CD4-positive, alpha-beta T cell treated with Interleukin-1 beta for 1 hour (primary cell): Measurements from ENCODE around the gene TAF4.
"Not testable (repeated sequence)": the region's sequence is repeated elsewhere in the genome, so short reads cannot be mapped to it uniquely, and the experiment has no call there.

Experiments used
- DNase-seq, 2 donors: peaks; one replicate each; pipeline ENCODE4 v3.0.0-alpha.2; 2020 to 2022

TAF4 gene

DNA sequence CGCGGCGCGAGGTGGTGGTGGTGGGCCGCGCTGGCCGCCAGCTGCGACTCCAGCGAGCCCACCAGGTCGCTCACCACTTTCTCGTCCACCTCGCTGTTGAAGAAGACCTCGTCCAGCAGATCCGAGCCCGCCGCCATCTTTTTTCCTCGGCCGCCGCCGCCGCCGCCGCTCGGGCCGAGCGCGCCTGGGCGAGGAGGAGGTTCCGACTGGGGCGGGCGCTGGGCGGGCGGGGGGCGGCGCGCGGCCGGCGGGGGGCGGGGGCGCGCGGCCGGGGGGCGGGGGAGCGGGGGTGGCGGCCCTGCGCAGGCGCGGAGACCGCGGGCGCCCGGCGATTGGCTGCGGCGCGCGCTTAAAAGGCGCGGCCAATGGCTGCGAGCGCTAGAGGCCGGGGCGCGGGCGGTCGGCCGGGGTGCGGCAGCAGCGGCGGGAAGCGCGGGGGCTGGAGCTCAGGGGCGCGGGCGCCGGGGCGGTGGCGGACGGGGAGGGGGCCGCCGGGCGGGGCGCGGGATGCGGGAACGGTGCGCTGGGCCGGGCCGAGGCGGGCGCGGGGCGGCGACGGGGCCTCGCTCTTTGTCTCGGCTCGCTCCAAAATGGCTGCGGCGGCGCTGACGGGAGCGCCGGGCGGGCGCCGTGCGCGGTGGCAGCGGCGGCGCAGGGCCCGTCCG lies at the start of gene TAF4:
Gene TAF4, minus strand, starts transcription at position 208 of the 665 bp plus-strand sequence. Its CDS starts 71 bp downstream, at position 137.
- DNase-seq, result peak; percentile 84 to 87

DNA sequence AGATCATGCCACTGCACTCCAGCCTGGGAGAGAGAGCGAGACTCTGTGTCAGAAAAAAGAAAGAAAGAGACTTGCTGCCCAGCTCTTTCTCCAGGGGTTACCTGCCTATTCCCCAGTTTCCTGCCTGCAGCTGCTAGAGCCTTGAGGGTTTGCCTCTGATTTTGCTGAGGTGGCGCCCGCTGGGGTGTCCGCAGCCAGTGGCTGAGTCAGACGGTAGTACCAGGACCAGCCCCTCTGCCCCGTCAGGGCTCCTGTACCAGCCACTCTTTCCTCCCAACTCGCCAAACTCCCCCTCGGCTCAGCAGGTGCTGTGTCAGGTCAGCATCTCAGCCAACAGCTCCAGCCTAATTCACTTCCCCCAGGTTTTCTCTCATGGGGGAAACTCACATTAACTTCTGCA lies 49.2 kb upstream of the TAF4 start:
- no peak for DNase-seq

DNA sequence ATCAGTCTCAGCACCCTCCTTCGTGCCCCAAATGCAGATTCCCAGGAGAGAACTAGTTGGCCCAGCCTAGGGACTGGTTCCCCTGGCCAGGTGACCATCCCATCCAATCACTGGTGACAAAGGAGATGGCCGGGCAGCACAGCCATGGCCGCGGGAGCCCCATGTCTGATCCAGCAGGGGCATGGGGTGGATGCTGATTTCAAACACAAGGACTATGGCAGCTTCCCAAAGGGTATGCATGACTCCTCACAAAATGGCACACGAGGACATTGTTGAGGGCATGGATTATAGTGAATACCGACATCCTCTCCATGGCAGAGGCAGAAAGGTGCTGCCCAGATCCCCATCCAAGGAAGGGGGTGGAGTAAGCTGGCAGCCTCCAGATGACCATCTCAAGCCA lies 46.7 kb upstream of the TAF4 start:
- DNase-seq, result no peak

- DNase-seq, result no peak
Measured at GRCh38 chr20:62111148-62111547, 45.5 kb upstream of the TAF4 start.

DNA sequence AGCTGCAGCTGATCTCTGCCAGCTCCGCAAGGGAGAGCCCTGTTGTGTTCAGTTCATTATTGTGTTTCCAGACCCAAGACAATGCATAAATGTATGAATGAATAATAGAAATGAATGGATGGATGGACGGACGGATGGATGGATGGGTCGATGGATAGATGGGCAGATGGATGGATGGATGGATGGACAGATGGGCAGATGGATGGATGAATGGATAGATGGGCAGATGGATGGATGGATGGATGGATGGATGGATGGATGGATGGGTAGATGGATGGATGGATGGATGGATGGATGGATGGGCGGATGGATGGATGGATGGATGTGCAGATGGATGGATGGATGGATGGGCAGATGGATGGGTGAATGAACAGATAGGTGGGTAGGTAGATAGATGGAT lies 39.9 kb upstream of the TAF4 start:
- DNase-seq, result no peak

DNA sequence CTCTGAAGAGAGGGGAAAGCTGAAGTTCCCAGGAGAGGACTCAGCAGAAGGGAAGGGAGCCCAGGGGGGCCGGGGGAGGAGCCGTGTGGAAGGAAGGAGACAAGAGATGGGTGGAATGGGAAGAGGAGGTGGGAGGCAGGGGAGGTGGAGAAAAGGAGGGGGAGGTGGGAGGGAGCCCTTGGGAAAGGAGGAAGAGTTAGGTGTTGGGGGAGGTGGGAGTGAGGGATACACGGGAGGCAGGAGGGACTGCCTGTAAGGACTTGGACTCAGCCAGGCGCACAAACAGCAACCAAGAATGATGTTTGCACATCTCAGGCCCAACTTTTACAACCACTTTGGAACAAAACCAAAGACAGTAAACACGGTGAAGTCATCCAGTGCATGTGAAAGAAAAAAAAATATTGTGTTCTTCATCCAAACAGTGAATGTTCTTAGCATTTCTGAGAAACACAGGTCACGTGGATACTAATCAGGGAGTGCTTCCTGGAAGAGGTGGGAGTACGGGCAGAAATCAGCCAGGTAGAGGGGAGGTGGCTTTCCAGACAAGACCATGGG lies 39.2 kb upstream of the TAF4 start:
- no peak for DNase-seq

DNA sequence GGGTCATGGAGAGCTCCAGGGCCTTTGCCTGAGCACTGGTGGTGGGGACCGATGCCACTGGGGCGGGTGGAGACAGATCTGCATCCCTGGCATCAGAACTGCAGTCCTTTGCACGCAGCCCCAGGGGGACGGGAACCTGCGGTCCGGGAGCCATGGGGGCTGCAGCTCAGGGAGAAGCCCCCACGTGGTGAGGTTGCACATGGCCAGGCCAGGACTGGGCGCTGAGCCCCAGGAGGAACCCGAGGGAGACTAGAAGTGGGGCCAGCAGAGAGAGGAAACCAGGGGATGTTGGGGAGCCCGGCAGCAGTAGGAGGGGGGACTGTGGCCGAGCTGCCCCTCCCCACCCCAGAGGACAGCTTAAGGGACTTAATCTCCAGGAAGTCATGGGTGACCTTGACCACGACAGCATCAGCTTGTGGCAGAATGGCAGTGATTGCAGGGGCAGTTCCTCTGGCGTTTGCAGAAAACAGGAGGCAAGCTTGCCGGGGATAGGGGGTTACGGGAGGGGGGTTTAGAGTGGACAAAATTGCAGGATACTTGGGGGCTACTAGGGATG lies 38.6 kb upstream of the TAF4 start:
- DNase-seq, result no peak

DNA sequence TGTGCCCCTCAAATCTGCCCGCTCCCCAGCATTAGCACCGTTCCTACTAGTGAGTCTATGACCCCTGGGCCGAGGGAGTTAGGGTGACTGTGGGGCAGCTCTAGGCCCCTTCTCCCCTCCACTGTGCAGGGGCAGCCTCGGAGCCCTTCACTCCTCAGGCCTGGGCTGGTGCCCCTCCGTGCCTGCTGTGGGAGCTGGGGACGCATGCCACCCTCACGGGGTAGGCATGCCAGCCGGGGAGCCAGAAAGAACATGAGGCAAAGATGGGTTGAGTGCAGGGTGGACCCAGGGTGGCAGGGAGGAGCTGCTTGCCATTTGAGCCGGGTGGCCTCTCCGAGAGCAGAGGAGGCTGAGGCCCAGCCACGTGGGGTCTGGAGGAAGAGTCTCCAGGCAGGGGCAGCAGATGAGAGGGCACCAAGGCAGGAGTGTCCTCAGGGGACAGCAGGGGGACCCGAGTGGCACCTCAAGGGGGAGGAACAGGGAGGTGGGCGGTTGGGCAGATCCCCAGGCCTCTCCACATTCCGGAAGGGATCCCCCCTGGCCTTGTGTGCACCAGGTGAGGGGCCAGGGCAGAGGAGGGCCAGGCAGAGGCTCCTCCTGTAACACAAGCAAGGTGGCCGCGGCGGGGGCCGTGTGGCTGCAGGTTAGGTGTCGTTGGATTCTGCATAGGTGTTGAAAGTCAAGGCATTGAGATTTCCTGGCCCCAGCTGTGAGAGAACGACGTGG lies 38.0 kb upstream of the TAF4 start:
- no peak for DNase-seq

DNA sequence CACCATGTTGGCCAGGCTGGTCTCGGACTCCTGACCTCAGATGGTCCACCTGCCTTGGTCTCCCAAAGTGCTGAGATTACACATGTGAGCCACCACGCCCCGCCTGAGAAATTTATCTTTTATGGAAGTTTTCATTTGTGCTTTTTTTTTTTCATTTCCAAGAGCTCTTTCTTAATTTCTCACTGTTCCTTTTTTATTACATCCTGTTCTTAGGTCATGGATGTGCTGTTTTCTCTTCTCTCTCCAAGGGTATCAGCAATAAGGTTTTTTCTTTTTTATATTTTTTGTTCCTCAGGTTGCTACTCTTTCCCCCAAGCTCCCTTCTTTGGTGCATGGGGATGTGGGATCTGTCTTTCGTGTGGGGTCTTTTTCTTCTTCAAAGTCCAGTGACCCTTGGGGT lies 35.4 kb upstream of the TAF4 start:
- DNase-seq, result no peak

GRCh38 chr20:62097881-62098407 lies 32.3 kb upstream of the TAF4 start:
- DNase-seq, result no peak

- DNase-seq, result no peak
Measured at GRCh38 chr20:62096421-62097380, 31.0 kb upstream of the TAF4 start.

DNA sequence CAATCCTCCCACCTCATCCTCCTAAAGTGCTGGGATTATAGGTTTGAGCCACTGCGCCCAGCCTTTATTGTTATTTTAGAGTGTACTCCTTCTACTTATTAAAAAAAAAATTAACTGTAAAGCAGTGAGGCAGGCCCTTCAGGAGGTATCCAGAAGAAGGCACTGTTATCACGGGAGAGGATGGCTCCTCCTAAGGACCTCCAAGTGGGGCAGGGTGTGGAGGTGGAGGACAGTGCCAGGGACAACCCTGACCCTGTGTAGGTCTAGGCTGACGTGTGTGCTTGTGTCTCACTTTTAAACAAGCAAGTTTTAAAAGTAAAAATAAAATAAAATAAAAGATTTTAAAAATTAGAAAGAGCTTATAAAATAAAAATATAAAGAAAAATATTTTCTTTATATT lies 23.7 kb upstream of the TAF4 start:
- no peak for DNase-seq

GRCh38 chr20:62088258-62089127 lies 22.8 kb upstream of the TAF4 start:
- DNase-seq, result no peak

DNA sequence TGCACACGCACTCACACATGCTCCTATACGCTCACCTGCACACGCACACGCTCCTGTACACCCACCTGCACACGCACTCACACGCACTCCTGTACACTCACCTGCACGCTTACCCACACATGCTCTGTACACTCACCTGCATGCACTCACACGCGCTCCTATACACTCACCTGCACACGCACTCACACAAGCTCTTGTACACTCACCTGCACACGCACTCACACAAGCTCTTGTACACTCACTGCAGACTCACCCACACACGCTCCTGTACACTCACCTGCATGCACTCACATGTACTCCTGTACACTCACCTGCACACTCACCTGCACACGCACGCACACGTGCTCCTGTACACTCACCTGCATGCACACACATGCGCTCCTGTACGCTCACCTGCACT lies 22.0 kb upstream of the TAF4 start:
- DNase-seq, result no peak

DNA sequence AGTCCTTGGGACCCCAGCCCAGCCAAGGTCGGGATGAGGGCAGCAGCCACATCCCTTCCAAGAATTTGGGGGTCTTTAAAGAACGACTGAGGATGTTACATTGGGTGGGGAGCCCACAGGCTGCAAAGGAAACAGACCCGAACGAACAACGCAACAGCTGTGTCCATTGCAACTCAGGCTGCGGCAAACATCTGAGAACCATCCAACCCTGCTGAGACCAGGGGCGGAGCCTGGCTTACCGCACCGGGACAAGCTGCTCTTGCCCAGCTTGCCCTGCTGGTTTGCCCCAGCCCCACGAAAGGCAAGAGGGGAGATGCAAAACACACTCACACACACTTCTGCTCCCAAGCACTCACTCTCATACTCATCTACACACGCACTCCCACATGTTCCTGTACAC lies 21.5 kb upstream of the TAF4 start:
- no peak for DNase-seq

DNA sequence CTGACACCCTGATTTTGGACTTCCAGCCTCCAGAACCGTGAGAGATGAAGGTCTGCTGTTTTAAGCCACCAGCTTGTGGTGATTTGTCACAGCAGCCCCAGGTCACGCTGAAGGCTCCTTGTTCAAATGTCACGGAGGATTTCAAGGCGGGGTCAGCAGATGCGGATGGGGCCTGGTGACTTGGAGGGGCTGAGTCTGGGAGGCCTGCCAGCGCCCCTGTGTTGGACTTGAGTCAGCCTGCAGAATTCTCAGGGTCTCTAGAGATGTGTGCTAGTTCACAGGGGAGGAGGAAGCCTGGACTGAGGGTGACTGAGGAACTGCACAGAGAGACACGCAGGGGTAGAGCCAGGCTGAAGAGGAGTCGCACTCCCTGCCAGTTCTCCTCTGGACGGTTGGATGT lies 19.5 kb upstream of the TAF4 start:
- no peak for DNase-seq

- not testable (repeated sequence) for DNase-seq
Measured at GRCh38 chr20:62084224-62084623, 18.5 kb upstream of the TAF4 start.

DNA sequence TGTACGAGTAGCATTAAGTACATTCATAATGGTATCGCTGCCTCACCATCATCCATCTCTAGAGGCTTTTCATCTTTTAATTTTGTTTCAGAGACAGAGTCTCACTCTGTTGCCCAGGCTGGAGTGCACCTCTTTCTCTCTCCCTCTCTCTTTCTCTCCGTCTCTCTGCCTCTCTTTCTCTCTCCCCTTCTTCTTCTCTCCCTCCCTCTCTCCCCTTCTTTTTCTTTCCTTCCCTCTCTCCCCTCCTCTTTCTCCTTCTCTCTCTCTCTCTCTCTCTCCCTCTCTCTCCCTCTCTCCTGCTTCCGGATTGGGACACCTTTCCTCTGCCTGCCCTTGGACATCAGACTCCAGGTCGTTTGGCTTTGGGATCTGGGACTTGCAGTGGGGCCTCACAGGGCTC lies 17.6 kb upstream of the TAF4 start:
- no peak for DNase-seq

GRCh38 chr20:62080249-62080990 lies 14.7 kb upstream of the TAF4 start:
- no peak for DNase-seq

- DNase-seq, result no peak
Measured at GRCh38 chr20:62079166-62079565, 13.5 kb upstream of the TAF4 start.

DNA sequence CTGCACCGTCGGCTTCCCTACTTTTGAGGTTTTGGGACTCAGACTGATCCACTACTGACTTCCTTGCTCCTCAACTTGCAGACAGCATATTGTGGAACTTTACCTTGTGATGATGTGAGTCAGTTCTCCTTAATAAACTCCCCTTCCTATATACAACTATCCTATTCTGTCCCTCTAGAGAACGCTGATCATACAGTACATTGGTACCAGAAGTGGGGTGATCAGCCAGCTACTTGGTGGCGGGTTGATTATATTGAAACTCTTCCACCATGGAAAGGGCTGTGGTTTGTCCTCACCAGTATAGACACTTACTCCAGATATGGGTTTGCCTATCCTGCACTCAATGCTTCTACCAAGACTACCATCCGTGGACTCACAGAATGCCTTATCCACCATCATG lies 7.6 kb upstream of the TAF4 start:
- DNase-seq, result no peak
